Skin epidermis (tissue), 12 donors: ENCODE data around the gene MPEG1.

ENCODE experiments used
- H3K27ac ChIP-seq, 21 experiments: fragments of 200-600 bp; sonication (generic) in 11 of 21; one replicate each; pipeline ENCODE4 v1.5.0; 2020; ENCODE audit warnings: mild to moderate bottlenecking in 3 of 21, inconsistent platforms in 2 of 21, moderate library complexity in 2 of 21
- H3K4me3 ChIP-seq, 7 experiments: fragments of 200-600 bp; sonication (generic) in 2 of 7; one replicate each; pipeline ENCODE4 v1.5.0; 2020; ENCODE audit warnings: inconsistent platforms in 2 of 7, mild to moderate bottlenecking in 2 of 7, moderate library complexity in 1 of 7

The MPEG1 gene

GRCh38 chr11:59212744-59213631 lies at the start of gene MPEG1:
Gene MPEG1 (minus strand): TSS chr11:59212927. CDS start chr11:59212865, 62 bp downstream.
- H3K27ac ChIP-seq, result peak within 1 kb of the TSS in 11 of 21 experiments; percentile 3 to 79 (median 45)
- H3K4me3 ChIP-seq, result peak within 1 kb of the TSS in 6 of 7 experiments; percentile 3 to 33 (median 26)

- Histone ChIP-seq H3K27ac (no peak overlapping the region), H3K4me3 (no peak overlapping the region)
Observed at GRCh38 chr11:59262177-59262818, 49.6 kb upstream of the MPEG1 start.

- H3K27ac ChIP-seq, result no peak overlapping the region
- no peak overlapping the region for H3K4me3 ChIP-seq
Observed at GRCh38 chr11:59261150-59261549, 48.4 kb upstream of the MPEG1 start.

GRCh38 chr11:59259867-59260475 lies 47.2 kb upstream of the MPEG1 start:
- Histone ChIP-seq H3K4me3 (no peak overlapping the region), H3K27ac (no peak overlapping the region)

GRCh38 chr11:59259047-59259446 lies 46.3 kb upstream of the MPEG1 start:
- no peak overlapping the region for H3K27ac ChIP-seq

GRCh38 chr11:59255281-59255680 lies 42.6 kb upstream of the MPEG1 start:
- no peak overlapping the region for H3K27ac ChIP-seq
- H3K4me3 ChIP-seq, result no peak overlapping the region

More at GRCh38 chr11:59259047-59259446, 46.3 kb upstream of the MPEG1 start:
- H3K4me3 ChIP-seq, result no peak overlapping the region

GRCh38 chr11:59254286-59254685 lies 41.6 kb upstream of the MPEG1 start:
- H3K27ac ChIP-seq, result peak overlapping the region in 1 of 21 experiments; percentile 52

GRCh38 chr11:59253001-59253400 lies 40.3 kb upstream of the MPEG1 start:
- Histone ChIP-seq H3K4me3 (no peak overlapping the region), H3K27ac (no peak overlapping the region)

More at GRCh38 chr11:59254286-59254685, 41.6 kb upstream of the MPEG1 start:
- no peak overlapping the region for H3K4me3 ChIP-seq

- no peak overlapping the region for H3K27ac ChIP-seq
Observed at GRCh38 chr11:59249535-59249934, 36.8 kb upstream of the MPEG1 start.

GRCh38 chr11:59247531-59248227 lies 35.0 kb upstream of the MPEG1 start:
- Histone ChIP-seq H3K4me3 (no peak overlapping the region), H3K27ac (peak overlapping the region in 4 of 21 experiments; percentile 1 to 58 (median 24))

More at GRCh38 chr11:59249535-59249934, 36.8 kb upstream of the MPEG1 start:
- H3K4me3 ChIP-seq, result no peak overlapping the region

GRCh38 chr11:59243633-59244032 lies 30.9 kb upstream of the MPEG1 start:
- H3K27ac ChIP-seq, result no peak overlapping the region
- no peak overlapping the region for H3K4me3 ChIP-seq

GRCh38 chr11:59240322-59240721 lies 27.6 kb upstream of the MPEG1 start:
- no peak overlapping the region for H3K4me3 ChIP-seq
- no peak overlapping the region for H3K27ac ChIP-seq

GRCh38 chr11:59226396-59226795 lies 13.7 kb upstream of the MPEG1 start:
- H3K4me3 ChIP-seq, result no peak overlapping the region
- peak overlapping the region in 1 of 21 experiments; percentile 39 for H3K27ac ChIP-seq

- H3K27ac ChIP-seq, result peak overlapping the region in 11 of 21 experiments; percentile 21 to 77 (median 67)
- H3K4me3 ChIP-seq, result no peak overlapping the region
Observed at GRCh38 chr11:59225017-59225416, 12.3 kb upstream of the MPEG1 start.

- Histone ChIP-seq H3K27ac (peak overlapping the region in 18 of 21 experiments; percentile 6 to 77 (median 54)), H3K4me3 (no peak overlapping the region)
Observed at GRCh38 chr11:59224351-59224928, 11.7 kb upstream of the MPEG1 start.

GRCh38 chr11:59223611-59224010 lies 10.9 kb upstream of the MPEG1 start:
- Histone ChIP-seq H3K4me3 (no peak overlapping the region), H3K27ac (peak overlapping the region in 19 of 21 experiments; percentile 6 to 77 (median 53))

- no peak overlapping the region for H3K4me3 ChIP-seq
- peak overlapping the region in 16 of 21 experiments; percentile 6 to 77 (median 48) for H3K27ac ChIP-seq
Observed at GRCh38 chr11:59223177-59223576, 10.4 kb upstream of the MPEG1 start.

- H3K27ac ChIP-seq, result peak overlapping the region in 15 of 21 experiments; percentile 0 to 77 (median 53)
Observed at GRCh38 chr11:59222464-59223060, 9.8 kb upstream of the MPEG1 start.

GRCh38 chr11:59221441-59221840 lies 8.7 kb upstream of the MPEG1 start:
- peak overlapping the region in 6 of 21 experiments; percentile 21 to 64 (median 56) for H3K27ac ChIP-seq
- H3K4me3 ChIP-seq, result no peak overlapping the region

More at GRCh38 chr11:59222464-59223060, 9.8 kb upstream of the MPEG1 start:
- no peak overlapping the region for H3K4me3 ChIP-seq
